ENCODE results near the gene LHPP. TPM values are rescaled to one million over a fixed set of nuclear protein-coding genes. Genes with fewer than 3 reads are reported as not detected.

The LHPP gene
- polyA plus RNA-seq, 3 donors from 2014 or later: 10.1 to 15.3 (median 14.2) TPM

- Mint-ChIP-seq H3K27me3 (ENCODE audit: low read depth in 3 of 3) (peaks cover 17 to 46% (median 30%) of the 10 kb centered on the region in 3 donors), H3K9me3 (no peaks in the 10 kb centered on the region), H3K4me3 (no peak overlapping the region), H3K36me3 (no peaks in the 10 kb centered on the region), H3K4me1 (peaks cover 0 to 4% of the 10 kb centered on the region in 2 donors), H3K27ac (no peak overlapping the region)
- no peak for DNase-seq
These were observed 7.5 kb upstream of the LHPP start for GRCh38 chr10:124453960-124454610.

GRCh38 chr10:124455441-124455840 is 6.2 kb upstream of the LHPP start:
- no peak for DNase-seq
- Mint-ChIP-seq H3K36me3 (no peaks in the 10 kb centered on the region), H3K27ac (no peak overlapping the region), H3K4me3 (no peak overlapping the region), H3K9me3 (no peaks in the 10 kb centered on the region), H3K27me3 (ENCODE audit: low read depth in 3 of 3) (peaks cover 17 to 40% (median 26%) of the 10 kb centered on the region in 3 donors), H3K4me1 (peaks cover 0 to under 1% of the 10 kb centered on the region in 2 donors)

- Mint-ChIP-seq H3K9me3 (peaks cover 0 to 2% (median 0%) of the 10 kb centered on the region in 6 donors), H3K27ac (no peak overlapping the region), H3K36me3 (peaks cover 0 to 4% (median 0%) of the 10 kb centered on the region in 3 donors), H3K4me3 (no peak overlapping the region), H3K27me3 (ENCODE audit: low read depth in 3 of 3) (peaks cover 13 to 23% (median 14%) of the 10 kb centered on the region in 3 donors), H3K4me1 (peaks cover 4 to 6% of the 10 kb centered on the region in 2 donors)
- no peak for DNase-seq
These were observed 3.1 kb upstream of the LHPP start for GRCh38 chr10:124458473-124458872.

- DNase-seq: no peak
- Mint-ChIP-seq H3K4me1 (peaks cover 4 to 6% of the 10 kb centered on the region in 2 donors), H3K9me3 (peaks cover 0 to 2% (median 0%) of the 10 kb centered on the region in 6 donors), H3K27me3 (ENCODE audit: low read depth in 3 of 3) (peaks cover 11 to 19% (median 14%) of the 10 kb centered on the region in 3 donors), H3K4me3 (no peak overlapping the region), H3K27ac (no peak overlapping the region), H3K36me3 (peaks cover 0 to 4% (median 0%) of the 10 kb centered on the region in 3 donors)
These were observed 2.7 kb upstream of the LHPP start for GRCh38 chr10:124458889-124459288.

- peaks cover 4 to 8% of the 10 kb centered on the region in 2 donors for H3K4me1 Mint-ChIP-seq
- H3K4me3 Mint-ChIP-seq: no peak overlapping the region
- DNase-seq: no peak
- peak overlapping the region in 2 of 6 donors; percentile 38 to 48 for H3K27ac Mint-ChIP-seq
- peaks cover 0 to 4% (median 0%) of the 10 kb centered on the region in 3 donors for H3K36me3 Mint-ChIP-seq
- H3K9me3 Mint-ChIP-seq: peaks cover 0 to 2% (median 0%) of the 10 kb centered on the region in 6 donors
- peaks cover 10 to 16% (median 11%) of the 10 kb centered on the region in 3 donors for H3K27me3 Mint-ChIP-seq (ENCODE audit: low read depth in 3 of 3)
These were observed 2.2 kb upstream of the LHPP start for GRCh38 chr10:124459395-124459794.

- Mint-ChIP-seq H3K4me1 (peaks cover 11 to 16% of the 10 kb centered on the region in 2 donors), H3K9me3 (peaks cover 0 to 2% (median 0%) of the 10 kb centered on the region in 6 donors), H3K27me3 (ENCODE audit: low read depth in 3 of 3) (peaks cover 5 to 14% (median 7%) of the 10 kb centered on the region in 3 donors), H3K36me3 (peaks cover 0 to 4% (median 0%) of the 10 kb centered on the region in 3 donors), H3K4me3 (peak overlapping the region in 2 of 5 donors; percentile 10 to 56), H3K27ac (no peak overlapping the region)
- no peak for DNase-seq
These were observed 1.5 kb upstream of the LHPP start for GRCh38 chr10:124460144-124460543.

- Mint-ChIP-seq H3K4me3 (peak overlapping the region; percentile 86 to 91 (median 87)), H3K9me3 (peaks cover 0 to 2% (median 0%) of the 10 kb centered on the region in 6 donors), H3K27ac (peak overlapping the region in 4 of 6 donors; percentile 57 to 95 (median 84)), H3K36me3 (peaks cover 0 to 4% (median 0%) of the 10 kb centered on the region in 3 donors), H3K4me1 (peaks cover 17 to 27% of the 10 kb centered on the region in 2 donors), H3K27me3 (ENCODE audit: low read depth in 3 of 3) (peaks cover 4 to 10% (median 5%) of the 10 kb centered on the region in 3 donors)
- no peak for DNase-seq
These were observed 699 bp downstream of the LHPP start for GRCh38 chr10:124462348-124462695.

GRCh38 chr10:124464028-124464965 is 2.7 kb downstream of the LHPP start:
- peaks cover 0 to 4% (median 0%) of the 10 kb centered on the region in 3 donors for H3K36me3 Mint-ChIP-seq
- peak overlapping the region in 1 of 6 donors; percentile 19 for H3K27ac Mint-ChIP-seq
- peaks cover 0 to 5% (median 3%) of the 10 kb centered on the region in 3 donors for H3K27me3 Mint-ChIP-seq (ENCODE audit: low read depth in 3 of 3)
- H3K9me3 Mint-ChIP-seq: peaks cover 0 to 2% (median 0%) of the 10 kb centered on the region in 6 donors
- peaks cover 17 to 27% of the 10 kb centered on the region in 2 donors for H3K4me1 Mint-ChIP-seq
- no peak for DNase-seq
- peak overlapping the region in 1 of 5 donors; percentile 5 for H3K4me3 Mint-ChIP-seq

GRCh38 chr10:124465003-124465776 is 3.6 kb downstream of the LHPP start:
- peaks cover 0 to 5% (median 3%) of the 10 kb centered on the region in 3 donors for H3K27me3 Mint-ChIP-seq (ENCODE audit: low read depth in 3 of 3)
- peak overlapping the region in 1 of 5 donors; percentile 19 for H3K4me3 Mint-ChIP-seq
- peaks cover 0 to 2% (median 0%) of the 10 kb centered on the region in 6 donors for H3K9me3 Mint-ChIP-seq
- peaks cover 17 to 27% of the 10 kb centered on the region in 2 donors for H3K4me1 Mint-ChIP-seq
- DNase-seq: no peak
- H3K36me3 Mint-ChIP-seq: peaks cover 0 to 4% (median 0%) of the 10 kb centered on the region in 3 donors
- H3K27ac Mint-ChIP-seq: peak overlapping the region in 1 of 6 donors; percentile 38

- peaks cover 0 to 4% (median 0%) of the 10 kb centered on the region in 3 donors for H3K36me3 Mint-ChIP-seq
- DNase-seq: no peak
- H3K27ac Mint-ChIP-seq: no peak overlapping the region
- H3K4me1 Mint-ChIP-seq: peaks cover 17 to 27% of the 10 kb centered on the region in 2 donors
- peaks cover 0 to 2% (median 0%) of the 10 kb centered on the region in 6 donors for H3K9me3 Mint-ChIP-seq
- no peak overlapping the region for H3K4me3 Mint-ChIP-seq
- H3K27me3 Mint-ChIP-seq (ENCODE audit: low read depth in 3 of 3): peaks cover 0 to 5% (median 3%) of the 10 kb centered on the region in 3 donors
These were observed 4.3 kb downstream of the LHPP start for GRCh38 chr10:124465777-124466488.

- Mint-ChIP-seq H3K27me3 (ENCODE audit: low read depth in 3 of 3) (peaks cover 0 to 2% (median 0%) of the 10 kb centered on the region in 3 donors), H3K4me1 (peaks cover 14 to 21% of the 10 kb centered on the region in 2 donors), H3K9me3 (no peaks in the 10 kb centered on the region), H3K27ac (no peak overlapping the region), H3K36me3 (no peaks in the 10 kb centered on the region), H3K4me3 (no peak overlapping the region)
- no peak for DNase-seq
These were observed 5.5 kb downstream of the LHPP start for GRCh38 chr10:124467165-124467564.

- DNase-seq: no peak
- no peak overlapping the region for H3K4me3 Mint-ChIP-seq
- no peaks in the 10 kb centered on the region for H3K9me3 Mint-ChIP-seq
- H3K27ac Mint-ChIP-seq: no peak overlapping the region
- H3K36me3 Mint-ChIP-seq: no peaks in the 10 kb centered on the region
- H3K27me3 Mint-ChIP-seq (ENCODE audit: low read depth in 3 of 3): peaks cover 0 to 2% (median 0%) of the 10 kb centered on the region in 3 donors
- peaks cover 13 to 21% of the 10 kb centered on the region in 2 donors for H3K4me1 Mint-ChIP-seq
These were observed 7.0 kb downstream of the LHPP start for GRCh38 chr10:124468624-124469023.

All from immature natural killer cell (primary cell).